ENCODE measurements around the gene DMD.
A peak's percentile ranks its signal among the peaks of the same experiment; 100 is the strongest.

DMD gene

DNA sequence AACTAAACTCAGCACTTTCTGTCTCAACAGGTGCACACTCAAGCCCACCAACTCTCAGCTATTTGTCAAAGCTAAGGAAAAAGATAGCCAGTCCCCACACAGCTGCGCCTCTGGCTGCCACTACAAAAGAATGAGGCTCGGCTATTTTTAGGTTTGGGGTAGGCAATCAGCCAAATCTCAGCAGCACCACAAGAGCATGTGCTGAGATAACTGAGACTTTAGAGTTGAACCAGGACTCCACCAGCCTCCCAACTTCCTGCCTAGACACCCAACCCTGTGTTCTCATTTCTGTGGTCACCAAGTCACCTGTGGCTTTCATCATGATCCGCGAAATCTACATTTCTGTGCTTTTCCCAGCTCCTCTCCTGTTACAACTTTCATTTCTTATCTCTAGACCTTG is 28.0 kb downstream of the DMD start:
- no peak for FAIRE-seq
- DNase-seq (ENCODE audit: insufficient read length, low spot score) = no peak
- TF ChIP-seq, protein P1, sequence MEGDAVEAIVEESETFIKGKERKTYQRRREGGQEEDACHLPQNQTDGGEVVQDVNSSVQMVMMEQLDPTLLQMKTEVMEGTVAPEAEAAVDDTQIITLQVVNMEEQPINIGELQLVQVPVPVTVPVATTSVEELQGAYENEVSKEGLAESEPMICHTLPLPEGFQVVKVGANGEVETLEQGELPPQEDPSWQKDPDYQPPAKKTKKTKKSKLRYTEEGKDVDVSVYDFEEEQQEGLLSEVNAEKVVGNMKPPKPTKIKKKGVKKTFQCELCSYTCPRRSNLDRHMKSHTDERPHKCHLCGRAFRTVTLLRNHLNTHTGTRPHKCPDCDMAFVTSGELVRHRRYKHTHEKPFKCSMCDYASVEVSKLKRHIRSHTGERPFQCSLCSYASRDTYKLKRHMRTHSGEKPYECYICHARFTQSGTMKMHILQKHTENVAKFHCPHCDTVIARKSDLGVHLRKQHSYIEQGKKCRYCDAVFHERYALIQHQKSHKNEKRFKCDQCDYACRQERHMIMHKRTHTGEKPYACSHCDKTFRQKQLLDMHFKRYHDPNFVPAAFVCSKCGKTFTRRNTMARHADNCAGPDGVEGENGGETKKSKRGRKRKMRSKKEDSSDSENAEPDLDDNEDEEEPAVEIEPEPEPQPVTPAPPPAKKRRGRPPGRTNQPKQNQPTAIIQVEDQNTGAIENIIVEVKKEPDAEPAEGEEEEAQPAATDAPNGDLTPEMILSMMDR (IDR thresholded peaks at IDR 0.05; ENCODE audit: insufficient read depth, missing control alignments) = no peak

DNA sequence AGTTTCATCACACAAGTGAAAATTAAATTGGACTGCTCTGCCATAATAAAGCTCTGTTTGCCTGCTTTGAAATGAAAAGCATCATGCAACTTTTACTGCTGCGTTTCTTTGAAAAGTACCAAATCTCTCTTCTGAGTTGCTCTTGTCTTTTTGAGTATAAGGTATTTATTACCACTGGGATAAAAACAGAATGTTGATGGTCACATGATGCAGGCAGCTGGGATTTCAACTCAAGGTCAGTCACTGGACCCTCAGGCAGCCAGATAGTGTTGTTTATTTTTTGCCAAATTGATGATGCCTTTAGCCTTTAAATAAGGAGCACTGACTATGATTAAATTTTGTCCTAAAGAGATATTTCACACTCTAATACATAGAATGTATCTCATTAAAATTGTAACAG is 32.7 kb downstream of the DMD start:
- FAIRE-seq (no peak), DNase-seq (ENCODE audit: insufficient read length, low spot score) (no peak)
- TF ChIP-seq, protein P1 (IDR thresholded peaks at IDR 0.05; ENCODE audit: insufficient read depth, missing control alignments) = no peak

DNA sequence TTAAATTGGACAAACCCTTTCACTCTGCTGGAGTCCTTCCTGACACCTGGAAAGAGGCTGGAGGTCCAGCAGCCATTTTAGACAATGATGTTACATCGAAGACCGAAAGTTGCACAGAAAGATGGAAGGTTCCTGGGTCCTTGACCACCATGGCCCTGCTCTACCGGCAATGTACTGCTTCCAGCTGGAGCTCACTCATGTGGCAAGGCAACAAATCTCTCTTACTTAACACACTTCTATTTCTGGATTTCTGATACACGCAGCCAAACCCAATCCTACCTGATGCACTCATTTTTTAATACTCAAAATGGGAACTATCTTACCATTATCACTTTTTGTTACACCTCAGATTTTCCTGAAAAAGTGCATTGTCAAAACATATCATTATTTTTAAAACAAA is 33.1 kb downstream of the DMD start:
- TF ChIP-seq, protein P1 (IDR thresholded peaks at IDR 0.05; ENCODE audit: insufficient read depth, missing control alignments) = no peak
- DNase-seq (ENCODE audit: insufficient read length, low spot score) (no peak), FAIRE-seq (no peak)

DNA sequence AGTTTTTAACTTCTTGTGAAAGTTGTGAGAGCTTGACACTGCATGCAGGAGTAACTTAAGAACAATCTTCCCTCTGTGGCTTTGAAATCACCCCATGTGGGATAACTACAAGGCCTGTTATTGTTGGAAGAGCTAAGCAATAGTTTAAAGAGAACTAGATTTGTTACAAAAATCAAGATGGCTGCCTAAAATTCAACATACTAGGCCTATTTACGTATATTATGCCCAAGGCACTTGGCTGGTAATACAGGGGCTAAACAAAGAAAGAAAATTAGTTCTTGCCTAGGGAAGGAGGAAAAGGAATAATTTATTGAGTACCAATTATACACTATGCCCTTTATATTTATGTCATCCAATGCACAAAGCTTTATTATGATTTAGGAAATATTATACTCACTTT is 36.1 kb downstream of the DMD start:
- TF ChIP-seq, protein P1 (IDR thresholded peaks at IDR 0.05; ENCODE audit: insufficient read depth, missing control alignments) = no peak
- FAIRE-seq = no peak
- DNase-seq (ENCODE audit: insufficient read length, low spot score) = no peak

DNA sequence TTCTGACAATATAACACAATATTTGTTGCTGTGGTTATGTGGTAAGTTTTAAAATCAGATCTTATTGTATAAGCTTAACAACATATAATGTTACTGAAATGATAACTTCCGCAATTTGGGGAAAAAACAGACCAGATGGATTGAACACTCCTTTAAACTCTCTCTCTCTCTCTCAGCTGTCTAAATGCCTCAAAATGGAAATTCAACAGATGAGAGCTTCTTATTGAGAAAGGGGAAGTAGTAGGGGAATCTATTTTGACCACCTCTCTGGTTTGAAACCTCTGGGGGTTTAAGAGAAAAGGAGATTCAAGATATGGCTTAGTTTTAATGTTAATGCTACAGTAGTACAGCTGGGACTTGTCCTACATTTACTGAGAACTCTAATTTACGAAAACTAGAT is 40.3 kb downstream of the DMD start:
- FAIRE-seq (peak; percentile 48), DNase-seq (ENCODE audit: insufficient read length, low spot score) (no peak)
- TF ChIP-seq, protein P1 (IDR thresholded peaks at IDR 0.05; ENCODE audit: insufficient read depth, missing control alignments) = no peak

DNA sequence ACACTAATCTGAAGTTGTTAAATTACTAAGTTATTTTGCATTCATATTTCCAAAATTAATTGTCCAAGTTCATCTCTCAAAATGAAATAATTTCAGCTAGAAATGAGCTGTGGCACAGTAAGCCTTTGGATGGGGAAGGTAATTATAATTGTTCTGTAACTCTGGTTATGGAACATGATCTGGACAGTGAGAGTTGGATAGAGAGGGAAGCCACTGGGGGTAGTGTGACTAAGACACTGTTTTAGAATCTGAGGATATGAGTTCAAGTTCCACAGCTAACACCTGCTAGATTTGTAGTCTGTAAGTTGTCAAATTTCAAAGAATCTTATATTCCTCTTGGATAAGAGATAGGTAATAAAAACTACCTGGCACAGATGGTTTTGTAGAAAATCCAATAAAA is 49.5 kb downstream of the DMD start:
- TF ChIP-seq, protein P1 (IDR thresholded peaks at IDR 0.05; ENCODE audit: insufficient read depth, missing control alignments) = no peak
- no peak for FAIRE-seq
- DNase-seq (ENCODE audit: insufficient read length, low spot score) = no peak

DNA sequence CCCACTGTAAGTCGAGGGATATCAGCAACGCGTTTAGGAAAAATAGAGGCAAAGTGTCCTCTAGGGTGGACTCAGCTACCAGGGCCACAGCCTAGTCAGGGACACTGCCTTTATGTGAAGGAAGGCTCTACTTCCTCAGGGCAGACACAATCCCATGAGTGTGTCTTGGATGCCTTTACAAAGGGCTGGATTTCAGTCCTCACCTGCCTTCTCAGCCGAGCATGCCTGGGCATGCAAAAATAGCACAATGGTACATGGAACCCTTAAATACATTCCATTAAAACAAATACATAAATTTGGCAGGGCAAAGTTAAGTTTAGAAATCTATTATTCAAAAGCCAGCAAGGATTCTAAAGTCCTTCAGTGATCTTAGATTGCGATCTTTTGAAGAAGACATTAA is 51.1 kb downstream of the DMD start:
- no peak for DNase-seq (ENCODE audit: insufficient read length, low spot score)
- TF ChIP-seq, protein P1 (IDR thresholded peaks at IDR 0.05; ENCODE audit: insufficient read depth, missing control alignments) = no peak
- FAIRE-seq = no peak

Data from D721Med (cell line).